Karpas-422 (cell line): ENCODE results near the gene ZC3H6. TPM values are rescaled to one million over a fixed set of nuclear protein-coding genes. Genes with fewer than 3 reads are reported as not detected.

Source experiments
- DNase-seq: peaks from one replicate; pipeline ENCODE4 v3.0.0-alpha.2; 2015
- H2AFZ ChIP-seq: fragments of 200-600 bp; sonication (generic); 2 replicates; pipeline ENCODE4 v1.6.1; 2014; ENCODE audit warnings: antibody characterized with exemption, low read length, mixed read lengths
- H3K27ac ChIP-seq: fragments of 200-600 bp; sonication (generic); 2 replicates; pipeline ENCODE4 v1.5.1; 2014; ENCODE audit warnings: mild to moderate bottlenecking, low read length, moderate library complexity
- H3K27me3 ChIP-seq: fragments of 200-600 bp; sonication (generic); 2 replicates; pipeline ENCODE4 v1.6.1; 2014; ENCODE audit warnings: low read length, mixed read lengths
- H3K36me3 ChIP-seq: fragments of 200-600 bp; sonication (generic); 2 replicates; pipeline ENCODE4 v1.6.1; 2014; ENCODE audit warnings: low read length, mixed read lengths; ENCODE audit not compliant: insufficient read depth
- H3K4me1 ChIP-seq: fragments of 200-600 bp; sonication (generic); 2 replicates; pipeline ENCODE4 v1.6.1; 2014; ENCODE audit warnings: mild to moderate bottlenecking, low read length, mixed read lengths
- H3K4me2 ChIP-seq: fragments of 200-600 bp; sonication (generic); 2 replicates; pipeline ENCODE4 v1.6.1; 2014; ENCODE audit warnings: low read length, low read depth, mild to moderate bottlenecking; ENCODE audit not compliant: poor library complexity, severe bottlenecking
- H3K4me3 ChIP-seq: fragments of 200-600 bp; sonication (generic); 2 replicates; pipeline ENCODE4 v1.5.1; 2014; ENCODE audit warnings: mild to moderate bottlenecking, antibody characterized with exemption, low read length, mixed read lengths
- H3K79me2 ChIP-seq: fragments of 200-600 bp; sonication (generic); 2 replicates; pipeline ENCODE4 v1.6.1; 2014; ENCODE audit warnings: mild to moderate bottlenecking, low read length, mixed read lengths
- H3K9ac ChIP-seq: fragments of 200-600 bp; sonication (generic); 2 replicates; pipeline ENCODE4 v1.6.0; 2014; ENCODE audit warnings: low read length
- H3K9me2 ChIP-seq: fragments of 200-600 bp; sonication (generic), shearing (Covaris generic); replicated peaks from 2 replicates; pipeline ENCODE4 v1.6.0; 2014; ENCODE audit warnings: mild to moderate bottlenecking, low read length, moderate library complexity; ENCODE audit not compliant: insufficient read depth
- H3K9me3 ChIP-seq: fragments of 300-700, 200-600 bp; sonication (generic); 2 replicates; pipeline ENCODE4 v1.6.1; 2014; ENCODE audit warnings: low read length, mixed read lengths
- H4K20me1 ChIP-seq: fragments of 200-600 bp; sonication (generic); 2 replicates; pipeline ENCODE4 v1.6.1; 2014; ENCODE audit warnings: mild to moderate bottlenecking, antibody characterized with exemption, low read length, low read depth; ENCODE audit not compliant: insufficient read depth
- total RNA-seq: library from RNA; depleted of rRNA; stranded (reverse); fragments of >200 nt; shearing (Covaris generic); gene quantifications from 2 replicates; pipeline ENCODE4 v1.2.3, GENCODE V29; 2014; ENCODE audit warnings: low replicate concordance

Gene ZC3H6
- total RNA-seq, 1 experiment from 2014 or later: 2.9 TPM

GRCh38 chr2:112253261-112253815 lies 22.1 kb upstream of the ZC3H6 start:
- Histone ChIP-seq H4K20me1 (no peaks in the 10 kb centered on the region), H3K79me2 (peaks cover 53% of the 10 kb centered on the region), H3K36me3 (peaks cover 30% of the 10 kb centered on the region), H3K4me2 (peak overlapping the region; percentile 79), H3K27ac (no peak overlapping the region), H2AFZ (no peak overlapping the region), H3K9me3 (no peaks in the 10 kb centered on the region), H3K4me1 (peaks cover 25% of the 10 kb centered on the region), H3K4me3 (peak overlapping the region; percentile 73), H3K27me3 (no peaks in the 10 kb centered on the region), H3K9ac (peak overlapping the region; percentile 76), H3K9me2 (no peaks in the 10 kb centered on the region; the same call in 1 of the 2 replicates)
- no peak for DNase-seq

- H3K27me3 ChIP-seq: no peaks in the 10 kb centered on the region
- no peaks in the 10 kb centered on the region; the same call in 1 of the 2 replicates for H3K9me2 ChIP-seq
- H2AFZ ChIP-seq: peak within 1 kb of the TSS; percentile 88; the same call in 1 of the 2 replicates
- H4K20me1 ChIP-seq: no peaks in the 10 kb centered on the region
- peak; percentile 98 for DNase-seq
- peaks cover 27% of the 10 kb centered on the region for H3K4me1 ChIP-seq
- H3K4me3 ChIP-seq: peak within 1 kb of the TSS; percentile 73
- H3K79me2 ChIP-seq: peaks cover 49% of the 10 kb centered on the region
- no peaks in the 10 kb centered on the region for H3K9me3 ChIP-seq
- H3K27ac ChIP-seq: peak within 1 kb of the TSS; percentile 70
- H3K9ac ChIP-seq: peak within 1 kb of the TSS; percentile 76
- peak within 1 kb of the TSS; percentile 79 for H3K4me2 ChIP-seq
- peaks cover 21% of the 10 kb centered on the region for H3K36me3 ChIP-seq
Observed at GRCh38 chr2:112254466-112255240, 20.7 kb upstream of the ZC3H6 start, which contains the start of gene ZC3H8. TSS of gene ZC3H8 (minus strand) at chr2:112255042. CDS start at chr2:112254981, 61 bp downstream.

- Histone ChIP-seq H3K27me3 (no peaks in the 10 kb centered on the region), H3K4me2 (peak overlapping the region; percentile 79), H3K9me2 (no peaks in the 10 kb centered on the region; the same call in 1 of the 2 replicates), H3K9me3 (no peaks in the 10 kb centered on the region), H3K36me3 (peaks cover 10% of the 10 kb centered on the region; the same call in 1 of the 2 replicates), H4K20me1 (no peaks in the 10 kb centered on the region), H3K27ac (no peak overlapping the region), H3K4me3 (no peak overlapping the region), H3K79me2 (peaks cover 39% of the 10 kb centered on the region), H2AFZ (no peak overlapping the region), H3K9ac (no peak overlapping the region), H3K4me1 (peaks cover 27% of the 10 kb centered on the region)
- DNase-seq: no peak
Observed at GRCh38 chr2:112255875-112256274, 19.5 kb upstream of the ZC3H6 start.

GRCh38 chr2:112256654-112257053 lies 18.7 kb upstream of the ZC3H6 start:
- DNase-seq: no peak

GRCh38 chr2:112257575-112257974 lies 17.8 kb upstream of the ZC3H6 start:
- Histone ChIP-seq H2AFZ (no peak overlapping the region), H3K4me3 (no peak overlapping the region), H3K27ac (no peak overlapping the region), H3K4me2 (no peak overlapping the region), H3K36me3 (no peaks in the 10 kb centered on the region), H3K27me3 (no peaks in the 10 kb centered on the region), H3K79me2 (peaks cover 22% of the 10 kb centered on the region), H3K9me3 (no peaks in the 10 kb centered on the region), H3K9me2 (no peaks in the 10 kb centered on the region; the same call in 1 of the 2 replicates), H3K9ac (no peak overlapping the region), H4K20me1 (no peaks in the 10 kb centered on the region), H3K4me1 (peaks cover 25% of the 10 kb centered on the region)
- DNase-seq: no peak

More at GRCh38 chr2:112256654-112257053, 18.7 kb upstream of the ZC3H6 start:
- Histone ChIP-seq H3K4me1 (peaks cover 27% of the 10 kb centered on the region), H4K20me1 (no peaks in the 10 kb centered on the region), H3K4me2 (no peak overlapping the region), H3K27me3 (no peaks in the 10 kb centered on the region), H3K36me3 (0 out of 2 replicates have a peak, but pooled peaks cover 3% of the 10 kb centered on the region), H3K9ac (no peak overlapping the region), H3K9me3 (no peaks in the 10 kb centered on the region), H3K79me2 (peaks cover 31% of the 10 kb centered on the region), H3K4me3 (no peak overlapping the region), H3K9me2 (no peaks in the 10 kb centered on the region; the same call in 1 of the 2 replicates), H3K27ac (no peak overlapping the region), H2AFZ (peak overlapping the region; percentile 49; the same call in 1 of the 2 replicates)

GRCh38 chr2:112259509-112260294 lies 15.7 kb upstream of the ZC3H6 start:
- Histone ChIP-seq H3K4me1 (peaks cover 12% of the 10 kb centered on the region), H3K9me2 (no peaks in the 10 kb centered on the region; the same call in 1 of the 2 replicates), H3K36me3 (no peaks in the 10 kb centered on the region), H3K4me3 (0 out of 2 replicates have a peak overlapping the region, but pooled peaks have one; percentile 15), H3K9me3 (0 out of 2 replicates have a peak, but pooled peaks cover 2% of the 10 kb centered on the region), H4K20me1 (no peaks in the 10 kb centered on the region), H2AFZ (peak overlapping the region; percentile 96), H3K9ac (peak overlapping the region; percentile 36; the same call in 1 of the 2 replicates), H3K27ac (no peak overlapping the region), H3K4me2 (peak overlapping the region; percentile 47), H3K27me3 (no peaks in the 10 kb centered on the region), H3K79me2 (peaks cover under 1% of the 10 kb centered on the region; the same call in 1 of the 2 replicates)
- peak; percentile 88 for DNase-seq

- Histone ChIP-seq H3K79me2 (no peaks in the 10 kb centered on the region), H3K27me3 (no peaks in the 10 kb centered on the region), H3K4me2 (no peak overlapping the region), H3K9ac (no peak overlapping the region), H3K27ac (no peak overlapping the region), H3K4me3 (no peak overlapping the region), H3K36me3 (no peaks in the 10 kb centered on the region), H4K20me1 (no peaks in the 10 kb centered on the region), H3K4me1 (peaks cover 10% of the 10 kb centered on the region), H3K9me2 (no peaks in the 10 kb centered on the region; the same call in 1 of the 2 replicates), H3K9me3 (0 out of 2 replicates have a peak, but pooled peaks cover 2% of the 10 kb centered on the region), H2AFZ (peak overlapping the region; percentile 96)
- no peak for DNase-seq
Observed at GRCh38 chr2:112260295-112260625, 15.1 kb upstream of the ZC3H6 start.
